Fibroblast of skin of back (primary cell): ENCODE measurements around the gene GPR162.

ENCODE experiments used
- DNase-seq: peaks from one replicate; pipeline ENCODE4 v3.0.0-alpha.2; 2013

Gene GPR162

DNA sequence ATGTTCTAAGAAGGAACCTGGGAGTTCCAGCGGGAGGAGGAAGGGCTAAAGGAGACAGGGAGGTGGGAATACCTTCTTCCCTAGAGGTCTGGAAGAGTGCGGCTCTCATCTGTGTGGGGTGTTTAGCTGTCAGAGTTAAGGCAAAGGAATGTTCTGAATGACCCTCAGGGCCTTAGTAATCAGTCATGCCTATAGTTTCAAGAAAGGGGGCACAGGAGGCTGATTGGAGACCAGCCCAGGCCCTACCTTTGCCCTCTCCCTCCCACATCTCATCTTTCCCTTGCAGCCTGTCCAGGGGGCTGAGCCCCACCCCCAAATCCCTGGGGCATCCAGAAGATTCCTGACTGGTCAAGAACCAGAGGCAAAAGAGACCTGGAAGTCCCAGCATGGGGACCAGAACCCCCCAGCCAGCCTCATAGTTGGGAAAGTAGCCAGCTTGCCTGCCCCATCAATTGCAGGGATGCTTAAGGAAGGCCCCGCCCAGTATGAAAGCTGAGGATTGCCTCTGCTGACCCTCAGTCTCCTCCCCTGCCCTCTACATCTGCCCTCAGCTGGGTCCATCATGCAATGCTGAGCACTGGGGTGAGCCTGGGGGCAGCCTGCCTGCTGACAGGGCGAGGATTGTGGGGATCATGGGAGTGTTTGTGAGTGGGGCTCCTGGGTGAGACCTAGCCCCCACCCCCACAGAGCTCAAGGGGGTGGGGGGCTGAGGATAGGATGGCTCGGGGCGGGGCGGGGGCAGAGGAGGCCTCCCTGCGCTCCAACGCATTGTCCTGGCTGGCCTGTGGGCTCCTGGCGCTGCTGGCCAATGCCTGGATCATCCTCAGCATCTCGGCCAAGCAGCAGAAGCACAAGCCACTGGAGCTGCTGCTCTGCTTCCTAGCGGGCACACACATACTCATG, 1.8 kb downstream of the GPR162 start:
- no peak for DNase-seq

DNA sequence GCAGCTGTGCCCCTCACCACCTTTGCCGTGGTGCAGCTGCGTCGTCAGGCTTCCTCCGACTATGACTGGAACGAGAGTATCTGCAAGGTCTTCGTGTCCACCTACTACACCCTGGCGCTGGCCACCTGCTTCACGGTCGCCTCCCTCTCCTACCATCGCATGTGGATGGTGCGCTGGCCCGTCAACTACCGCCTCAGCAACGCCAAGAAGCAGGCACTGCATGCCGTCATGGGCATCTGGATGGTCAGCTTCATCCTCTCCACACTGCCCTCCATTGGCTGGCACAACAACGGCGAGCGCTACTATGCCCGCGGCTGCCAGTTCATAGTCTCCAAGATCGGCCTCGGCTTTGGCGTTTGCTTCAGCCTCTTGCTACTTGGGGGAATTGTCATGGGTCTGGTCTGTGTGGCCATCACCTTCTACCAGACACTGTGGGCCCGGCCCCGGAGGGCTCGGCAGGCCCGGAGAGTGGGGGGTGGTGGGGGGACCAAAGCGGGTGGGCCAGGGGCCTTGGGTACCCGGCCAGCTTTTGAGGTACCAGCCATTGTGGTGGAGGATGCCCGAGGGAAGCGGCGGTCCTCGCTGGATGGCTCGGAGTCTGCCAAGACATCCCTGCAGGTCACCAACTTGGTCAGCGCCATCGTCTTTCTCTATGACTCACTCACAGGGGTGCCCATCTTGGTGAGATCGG, 2.6 kb downstream of the GPR162 start:
- DNase-seq, result no peak

DNA sequence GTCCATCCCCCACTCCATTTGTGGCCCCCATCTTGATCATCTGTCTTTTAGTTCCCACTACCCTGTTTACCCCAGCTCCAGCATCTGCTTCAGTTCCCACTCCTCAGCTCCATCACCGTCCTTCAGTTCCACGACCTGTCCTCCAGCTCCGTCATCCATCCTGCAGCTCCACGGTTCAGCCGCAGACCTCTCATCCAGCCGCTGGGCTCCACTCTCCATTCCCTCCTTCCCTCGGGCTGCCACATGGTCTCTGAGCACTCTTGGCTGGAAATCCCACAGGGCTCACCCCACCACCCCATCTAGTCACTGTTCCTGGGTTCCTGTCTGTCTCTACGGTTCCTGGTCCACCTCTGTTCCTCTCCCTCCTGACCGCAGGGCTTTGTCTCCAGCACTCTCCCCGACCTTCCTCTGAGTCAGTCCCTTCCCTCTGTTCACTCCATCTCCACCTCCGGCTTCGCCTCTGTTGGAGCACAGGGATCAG, 3.3 kb downstream of the GPR162 start:
- peak; percentile 36 for DNase-seq

GRCh38 chr12:6825398-6826124, 3.9 kb downstream of the GPR162 start:
- peak; percentile 82 for DNase-seq

- no peak for DNase-seq
Observed at GRCh38 chr12:6826125-6826733, 4.6 kb downstream of the GPR162 start.

GRCh38 chr12:6826734-6827436, 5.3 kb downstream of the GPR162 start:
- DNase-seq, result no peak

- DNase-seq, result peak; percentile 85
Observed at GRCh38 chr12:6827437-6827911, 5.9 kb downstream of the GPR162 start.

DNA sequence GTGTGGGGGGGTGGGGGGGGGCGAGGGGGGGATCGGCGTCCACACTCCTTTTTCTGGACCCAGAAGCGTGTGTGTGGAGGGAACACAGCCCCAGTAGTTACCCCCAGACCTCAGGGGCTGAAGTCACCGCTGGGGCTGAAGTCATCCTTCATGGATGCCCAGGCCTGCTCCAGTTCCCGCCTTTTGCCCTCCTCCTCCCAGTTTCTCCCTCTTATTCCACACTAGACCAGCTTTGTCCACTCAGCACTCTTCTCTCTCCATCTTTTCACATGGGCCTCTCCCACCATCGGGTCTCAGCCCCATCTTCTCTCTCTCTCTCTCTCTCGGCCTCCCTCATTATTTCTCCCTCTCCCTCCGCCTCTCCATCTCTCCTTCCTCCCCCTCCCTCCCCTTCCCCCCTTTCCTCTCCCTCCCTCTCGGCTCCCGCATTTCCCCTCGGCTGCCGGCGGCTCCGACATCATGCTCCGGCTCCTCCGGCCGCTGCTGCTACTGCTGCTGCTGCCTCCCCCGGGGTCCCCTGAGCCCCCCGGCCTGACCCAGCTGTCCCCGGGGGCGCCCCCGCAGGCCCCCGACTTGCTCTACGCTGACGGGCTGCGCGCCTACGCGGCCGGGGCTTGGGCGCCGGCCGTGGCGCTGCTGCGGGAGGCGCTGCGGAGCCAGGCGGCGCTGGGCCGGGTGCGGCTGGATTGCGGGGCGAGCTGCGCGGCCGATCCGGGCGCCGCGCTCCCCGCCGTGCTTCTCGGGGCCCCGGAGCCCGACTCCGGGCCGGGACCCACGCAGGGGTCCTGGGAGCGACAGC, 6.6 kb downstream of the GPR162 start, which contains the start of gene P3H3:
P3H3 (plus strand) TSS at position 426 of the 799 bp plus-strand sequence; CDS start at position 460, 34 bp downstream.
- peak; percentile 65 for DNase-seq

GRCh38 chr12:6828781-6829535, 7.3 kb downstream of the GPR162 start:
- peak; percentile 58 for DNase-seq

GRCh38 chr12:6829536-6830220, 8.1 kb downstream of the GPR162 start:
- peak; percentile 60 for DNase-seq

DNA sequence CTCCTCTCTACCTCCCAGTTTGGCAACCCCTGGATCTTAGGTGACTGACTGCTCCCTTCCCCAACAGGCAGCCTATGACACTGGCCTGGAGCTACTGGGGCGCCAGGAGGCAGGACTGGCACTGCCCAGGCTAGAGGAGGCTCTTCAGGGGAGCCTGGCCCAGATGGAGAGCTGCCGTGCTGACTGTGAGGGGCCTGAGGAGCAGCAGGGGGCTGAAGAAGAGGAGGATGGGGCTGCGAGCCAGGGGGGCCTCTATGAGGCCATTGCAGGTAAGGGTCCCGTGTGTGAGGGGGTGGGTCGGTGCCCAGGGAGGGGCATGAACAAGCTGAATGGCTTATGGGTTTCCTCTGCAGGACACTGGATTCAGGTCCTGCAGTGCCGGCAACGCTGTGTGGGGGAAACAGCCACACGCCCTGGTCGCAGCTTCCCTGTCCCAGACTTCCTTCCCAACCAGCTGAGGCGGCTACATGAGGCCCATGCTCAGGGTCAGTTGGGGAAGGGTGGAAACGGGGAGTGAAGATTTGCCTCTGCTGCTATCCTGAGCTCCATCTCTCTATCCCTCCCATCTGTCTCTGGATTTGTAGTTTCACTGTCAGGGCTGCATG, 8.8 kb downstream of the GPR162 start:
- no peak for DNase-seq

DNA sequence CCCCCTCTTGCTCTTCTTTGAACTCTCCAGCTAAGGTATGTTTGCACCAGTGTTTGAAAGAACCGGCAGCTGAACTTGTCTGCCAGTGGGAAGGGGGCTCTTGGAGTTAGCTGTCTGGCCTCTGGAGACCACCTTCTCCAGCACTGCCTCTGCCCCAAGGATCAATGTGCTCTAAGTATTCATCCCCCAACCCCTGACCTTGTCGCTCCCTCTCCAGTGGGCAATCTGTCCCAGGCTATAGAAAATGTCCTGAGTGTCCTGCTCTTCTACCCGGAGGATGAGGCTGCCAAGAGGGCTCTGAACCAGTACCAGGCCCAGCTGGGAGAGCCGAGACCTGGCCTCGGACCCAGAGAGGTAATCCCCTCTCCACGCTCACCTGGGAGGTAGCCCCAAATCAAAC, 9.4 kb downstream of the GPR162 start:
- no peak for DNase-seq

DNA sequence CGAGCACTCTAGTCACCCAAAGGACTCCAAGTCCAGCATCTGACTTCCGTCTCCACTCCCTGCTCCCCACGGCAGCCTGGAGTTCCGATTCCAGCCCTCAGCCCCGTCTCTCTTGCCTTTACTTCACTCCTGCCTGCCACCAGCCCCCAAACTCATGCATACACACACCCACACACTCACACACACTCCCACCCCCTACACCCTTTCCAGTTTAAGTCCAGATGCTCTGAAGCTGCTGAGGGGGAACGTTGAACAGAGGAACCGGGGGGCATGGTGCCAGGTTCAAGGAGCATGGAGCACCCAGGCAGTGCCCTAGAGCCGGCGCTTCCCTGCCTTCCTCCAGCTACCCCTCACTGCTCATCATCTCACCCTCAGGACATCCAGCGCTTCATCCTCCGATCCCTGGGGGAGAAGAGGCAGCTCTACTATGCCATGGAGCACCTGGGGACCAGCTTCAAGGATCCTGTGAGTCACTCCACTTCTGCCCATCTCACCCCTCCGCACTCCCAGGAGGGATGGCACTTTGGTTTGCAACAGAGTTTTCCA, 9.9 kb downstream of the GPR162 start:
- DNase-seq, result no peak

- DNase-seq, result no peak
Observed at GRCh38 chr12:6832125-6832524, 10.5 kb downstream of the GPR162 start.

DNA sequence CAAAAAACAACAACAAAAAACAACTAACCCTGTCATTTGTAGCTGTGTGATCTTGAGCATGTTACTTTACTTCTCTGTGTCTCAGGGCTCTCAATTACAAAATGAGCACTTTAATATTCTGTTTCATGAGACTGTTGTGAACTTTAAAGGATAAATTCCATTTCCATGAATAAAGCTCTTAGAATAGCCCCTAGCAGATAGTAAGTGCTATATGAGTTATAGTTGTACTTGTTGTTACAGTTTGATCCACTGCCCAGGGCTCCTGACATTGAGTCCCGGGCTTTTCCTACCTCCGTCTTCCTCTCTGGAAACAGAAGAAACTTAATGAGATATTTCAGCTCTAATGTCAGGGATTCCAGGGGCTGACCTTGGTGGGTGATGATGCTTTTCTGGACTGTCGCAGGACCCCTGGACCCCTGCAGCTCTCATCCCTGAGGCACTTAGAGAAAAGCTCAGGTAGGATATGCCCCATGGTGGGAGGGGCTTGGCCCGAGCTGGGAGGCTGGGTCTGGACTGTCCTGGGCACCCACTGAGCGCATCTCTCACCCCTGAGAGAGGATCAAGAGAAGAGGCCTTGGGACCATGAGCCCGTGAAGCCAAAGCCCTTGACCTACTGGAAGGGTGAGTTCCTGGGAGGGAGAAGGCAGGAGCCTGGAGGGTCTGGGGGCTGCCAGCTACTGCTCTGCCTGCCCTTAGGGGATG, 11.7 kb downstream of the GPR162 start:
- DNase-seq, result no peak

GRCh38 chr12:6834254-6834653, 12.6 kb downstream of the GPR162 start:
- no peak for DNase-seq

DNA sequence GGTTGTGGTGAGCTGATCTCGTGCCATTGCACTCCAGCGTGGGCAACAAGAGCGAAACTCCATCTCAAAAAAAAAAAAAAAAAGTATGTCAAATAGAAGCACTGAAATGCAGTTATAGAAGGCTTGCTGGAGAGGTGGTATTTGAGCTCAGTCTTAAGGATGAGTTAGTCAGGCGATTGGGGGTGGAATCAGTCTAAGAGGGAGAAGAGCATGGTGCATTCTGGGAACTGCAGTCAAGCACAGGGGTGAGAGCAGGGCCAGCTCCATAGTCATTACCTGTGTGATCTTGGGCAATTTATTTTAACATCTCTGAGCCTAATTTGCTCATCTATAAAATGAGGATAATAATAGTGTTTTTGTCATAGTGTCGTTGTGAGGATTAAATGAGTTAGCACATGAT, 13.3 kb downstream of the GPR162 start:
- DNase-seq, result no peak

- DNase-seq, result no peak
Observed at GRCh38 chr12:6836851-6837250, 15.2 kb downstream of the GPR162 start.
